Stomach (tissue), 4 donors: ENCODE data around the gene NANS.

ENCODE experiments used
- CTCF ChIP-seq, 7 experiments: fragments of 450-650 bp in 4 of 7; fragments of 200-600 bp in 3 of 7; sonication (generic) in 3 of 7; IDR thresholded peaks; one replicate each; pipeline ENCODE4 v1.5.1; 2016 to 2019; ENCODE audit warnings: antibody characterized with exemption in 7 of 7, control low read depth in 2 of 7, mild to moderate bottlenecking in 1 of 7
- POLR2A ChIP-seq, 4 donors: fragments of 450-650 bp; IDR thresholded peaks; one replicate each; pipeline ENCODE4 v1.6.1; 2016; ENCODE audit warnings: antibody characterized with exemption in 4 of 4, control low read depth in 2 of 4, mild to moderate bottlenecking in 1 of 4, moderate library complexity in 1 of 4

GRCh38 chr9:98071737-98072136 lies 15.2 kb downstream of the NANS start:
- TF ChIP-seq POLR2A (IDR thresholded peaks at IDR 0.05), result no peak
- no peak for TF ChIP-seq CTCF (IDR thresholded peaks at IDR 0.05)
